GM12801 (cell line): Measurements from ENCODE around the gene DOCK4.

ENCODE experiments used
- CTCF ChIP-seq: IDR thresholded peaks from one replicate; pipeline ENCODE4 v1.5.1; 2011; ENCODE audit warnings: control low read depth; ENCODE audit not compliant: insufficient read length; ENCODE audit errors: extremely low read depth

The DOCK4 gene

GRCh38 chr7:111783854-111784253, 422.3 kb downstream of the DOCK4 start:
- no peak for TF ChIP-seq CTCF

- TF ChIP-seq CTCF: no peak
These were observed 425.7 kb downstream of the DOCK4 start for GRCh38 chr7:111780527-111780926.

DNA sequence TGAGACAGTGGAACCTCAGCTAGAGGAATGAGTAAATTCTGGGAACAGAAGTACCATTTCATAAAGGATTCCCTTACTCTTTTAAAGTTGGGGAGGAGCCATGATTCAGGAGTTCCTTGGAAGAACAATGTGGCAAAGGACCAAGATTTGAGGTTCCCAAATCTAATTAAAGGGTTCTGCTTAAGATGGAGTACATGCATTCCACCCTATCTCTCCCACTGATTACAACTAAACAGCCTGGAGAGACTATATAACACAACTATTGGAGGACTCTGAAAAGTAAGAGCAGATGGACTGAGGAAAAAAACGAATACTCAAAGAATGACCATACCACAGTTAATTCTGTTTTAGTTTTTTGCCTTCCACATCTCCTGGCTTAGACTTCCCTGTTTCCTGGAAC, 431.0 kb downstream of the DOCK4 start:
- no peak for TF ChIP-seq CTCF

- TF ChIP-seq CTCF: no peak
These were observed 433.5 kb downstream of the DOCK4 start for GRCh38 chr7:111772716-111773115.

DNA sequence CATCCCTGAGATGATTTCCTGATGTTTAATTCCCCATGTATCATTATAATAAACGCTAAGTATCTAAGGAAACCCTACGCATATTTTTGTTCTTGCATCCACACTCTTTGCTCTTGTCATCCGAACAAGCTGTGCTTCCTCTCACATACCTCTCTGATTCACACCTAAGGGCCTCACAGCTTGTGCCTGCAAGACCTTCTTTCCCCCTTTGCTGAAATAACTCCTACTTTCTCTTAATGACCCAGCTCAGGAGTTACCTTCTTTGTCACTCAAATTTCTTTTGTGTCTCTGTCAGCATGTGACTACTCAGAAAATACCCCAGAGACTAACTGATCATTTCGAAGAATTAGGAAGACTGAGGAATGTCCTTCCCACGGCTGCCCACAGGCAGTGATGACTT, 434.6 kb downstream of the DOCK4 start:
- TF ChIP-seq CTCF: no peak

DNA sequence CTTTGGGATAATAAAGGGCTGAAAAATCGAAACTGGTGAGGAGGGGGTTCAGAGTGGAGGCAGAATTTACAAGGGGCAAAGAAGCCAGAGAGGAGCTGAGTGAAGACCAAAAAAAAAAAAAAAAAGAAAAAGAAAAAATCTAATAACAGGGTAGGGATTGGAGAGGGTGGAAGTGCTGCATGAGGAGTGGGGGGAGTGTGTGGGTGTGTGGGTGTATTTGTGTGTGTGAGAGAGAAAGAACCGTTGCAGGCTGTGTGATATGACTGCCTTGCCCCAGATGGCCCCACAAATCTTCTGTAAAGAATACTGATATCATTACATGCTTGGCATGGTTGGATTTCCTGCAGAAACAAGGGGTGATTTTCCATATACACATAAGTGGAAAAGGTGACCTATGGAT, 436.1 kb downstream of the DOCK4 start:
- no peak for TF ChIP-seq CTCF

DNA sequence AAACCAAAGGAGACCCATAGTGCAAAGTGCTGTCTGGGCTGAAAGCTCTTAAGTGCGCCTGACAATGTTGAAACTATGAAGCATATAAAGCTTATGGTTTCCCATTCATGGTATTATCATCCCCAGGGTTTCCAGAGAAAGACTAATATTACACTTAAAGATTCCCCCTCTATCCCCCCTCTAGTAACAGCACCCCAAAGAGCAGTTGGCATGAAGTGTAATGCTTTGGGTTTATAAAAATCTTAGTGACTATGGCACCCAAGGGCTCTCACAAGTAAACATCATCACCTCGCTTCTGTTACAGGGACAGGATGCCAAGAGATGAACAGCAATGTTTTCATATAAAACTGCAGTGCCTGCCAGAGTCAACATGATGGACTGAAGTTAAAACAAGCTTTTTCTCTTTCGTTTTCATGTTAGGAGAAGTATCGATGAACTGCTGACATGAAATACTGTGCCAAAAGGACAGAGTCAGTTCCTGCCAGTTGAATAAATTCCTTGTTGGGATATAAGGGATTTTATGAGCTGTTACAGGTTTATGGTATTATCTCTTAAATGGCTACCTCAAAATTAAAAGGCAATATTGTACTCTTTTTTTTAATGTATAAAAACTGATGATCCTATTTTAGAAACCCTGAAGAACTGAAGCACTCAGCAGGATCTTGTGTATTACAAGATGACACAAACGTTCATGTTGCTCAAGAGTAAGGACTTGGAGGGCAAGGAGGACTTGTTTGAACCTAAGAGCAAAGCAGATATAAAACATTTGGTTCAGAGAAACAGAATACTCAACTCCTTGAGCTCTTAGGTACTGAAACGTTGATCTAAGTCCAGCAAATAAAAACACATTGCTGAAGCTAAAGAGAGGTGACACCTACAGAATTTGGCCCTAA, 440.2 kb downstream of the DOCK4 start:
- TF ChIP-seq CTCF: no peak
